ENCODE results near the gene ADARB2.
"Not testable (repeated sequence)": the region's sequence is repeated elsewhere in the genome, so short reads cannot be mapped to it uniquely, and the experiment has no call there.

Gene ADARB2

GRCh38 chr10:1467334-1468076 is 269.8 kb downstream of the ADARB2 start:
- TF ChIP-seq CTCF (IDR thresholded peaks at IDR 0.05; ENCODE audit: borderline replicate concordance, insufficient read depth, low read depth, low read length) = no peak
- no peak overlapping the region for H3K4me3 ChIP-seq (ENCODE audit: low read depth, low read length)

GRCh38 chr10:1465993-1466764 is 271.1 kb downstream of the ADARB2 start:
- no peak overlapping the region for H3K4me3 ChIP-seq (ENCODE audit: low read depth, low read length)
- TF ChIP-seq CTCF (IDR thresholded peaks at IDR 0.05; ENCODE audit: borderline replicate concordance, insufficient read depth, low read depth, low read length) = no peak

GRCh38 chr10:1465418-1465911 is 271.9 kb downstream of the ADARB2 start:
- no peak overlapping the region for H3K4me3 ChIP-seq (ENCODE audit: low read depth, low read length)
- no peak for TF ChIP-seq CTCF (IDR thresholded peaks at IDR 0.05; ENCODE audit: borderline replicate concordance, insufficient read depth, low read depth, low read length)

GRCh38 chr10:1464881-1465417 is 272.4 kb downstream of the ADARB2 start:
- TF ChIP-seq CTCF (IDR thresholded peaks at IDR 0.05; ENCODE audit: borderline replicate concordance, insufficient read depth, low read depth, low read length) = no peak
- no peak overlapping the region for H3K4me3 ChIP-seq (ENCODE audit: low read depth, low read length)

GRCh38 chr10:1463971-1464370 is 273.4 kb downstream of the ADARB2 start:
- not testable (repeated sequence) for H3K4me3 ChIP-seq (ENCODE audit: low read depth, low read length)

- H3K4me3 ChIP-seq (ENCODE audit: low read depth, low read length) = no peak overlapping the region
- no peak for TF ChIP-seq CTCF (IDR thresholded peaks at IDR 0.05; ENCODE audit: borderline replicate concordance, insufficient read depth, low read depth, low read length)
Observed at GRCh38 chr10:1462994-1463633, 274.2 kb downstream of the ADARB2 start.

- no peak overlapping the region for H3K4me3 ChIP-seq (ENCODE audit: low read depth, low read length)
- TF ChIP-seq CTCF (IDR thresholded peaks at IDR 0.05; ENCODE audit: borderline replicate concordance, insufficient read depth, low read depth, low read length) = no peak
Observed at GRCh38 chr10:1462521-1462920, 274.8 kb downstream of the ADARB2 start.

Measured in GM12875 (cell line).